Natural killer cell treated with Interleukin-12 subunit alpha and Interleukin-12 subunit beta and Interleukin-15 and Interleukin-18, amount 100 ng/mL, for 72 hours (primary cell): ENCODE data around the gene MMGT1. TPM values are rescaled to one million over a fixed set of nuclear protein-coding genes. Genes with fewer than 3 reads are reported as not detected.

ENCODE experiments used
- total RNA-seq, 2 donors: library from RNA; stranded (reverse); gene quantifications; one replicate each; pipeline ENCODE4 v1.2.3, GENCODE V29; 2022

The MMGT1 gene
- total RNA-seq, 2 donors from 2014 or later: 16.1 to 22.2 TPM

Other genes with a start within 250 kb of the MMGT1 start
- not detected for gene CT45A3, start 205.8 kb downstream of the MMGT1 start, total RNA-seq
- gene CT45A5, start 188.5 kb downstream of the MMGT1 start, total RNA-seq: not detected
- gene CT45A6, start 171.2 kb downstream of the MMGT1 start, total RNA-seq: not detected
- not detected for gene CT45A2, start 154.0 kb downstream of the MMGT1 start, total RNA-seq
- gene CT45A7, start 136.7 kb downstream of the MMGT1 start, total RNA-seq: not detected
- not detected for gene CT45A8, start 119.5 kb downstream of the MMGT1 start, total RNA-seq
- gene CT45A9, start 102.2 kb downstream of the MMGT1 start, total RNA-seq: not detected
- gene CT45A10, start 80.5 kb downstream of the MMGT1 start, total RNA-seq: not detected
- not detected for gene SAGE1, start 80.3 kb downstream of the MMGT1 start, total RNA-seq
- gene SLC9A6, start 11.4 kb upstream of the MMGT1 start, total RNA-seq: 10 to 100 TPM; 16.6 to 18.6 TPM
- gene FHL1, start 173.5 kb upstream of the MMGT1 start, total RNA-seq: 1 to 10 TPM; 2.9 to 6.7 TPM